ENCODE measurements around the gene CCT7.

CCT7 gene

DNA sequence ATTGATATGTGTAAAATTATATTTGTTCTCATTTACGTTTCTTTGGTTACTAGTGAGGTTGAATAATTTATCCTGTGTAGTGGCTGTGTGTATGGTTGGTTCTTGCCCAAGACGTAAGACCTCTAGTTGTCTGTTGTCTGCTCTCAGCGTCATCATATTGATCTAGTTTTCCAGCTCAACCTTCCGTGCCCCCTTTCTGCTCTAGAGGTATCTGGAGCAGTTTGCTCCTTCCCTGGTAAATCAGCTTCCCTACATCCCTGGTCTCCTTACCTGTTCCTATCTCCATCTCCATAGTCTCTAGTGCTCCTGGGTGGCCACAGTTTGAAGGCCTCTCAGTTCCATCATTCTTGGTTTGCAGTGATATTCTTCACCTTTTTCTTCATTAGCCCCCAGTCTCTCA, 18.9 kb upstream of the CCT7 start:
- TF ChIP-seq TEAD4 (IDR thresholded peaks at IDR 0.05) (no peak), ZBTB7A (IDR thresholded peaks at IDR 0.05; ENCODE audit: low read depth) (no peak), RAD21 (IDR thresholded peaks at IDR 0.05; ENCODE audit: low read depth) (no peak), CREB1 (IDR thresholded peaks at IDR 0.05; ENCODE audit: low read depth) (no peak), EGR1 (IDR thresholded peaks at IDR 0.05) (no peak), CEBPB (IDR thresholded peaks at IDR 0.05) (no peak), NFIC (IDR thresholded peaks at IDR 0.05) (no peak), TCF12 (IDR thresholded peaks at IDR 0.05; ENCODE audit: low read depth) (no peak), TAF1 (IDR thresholded peaks at IDR 0.05; ENCODE audit: low read depth) (no peak)
- TF ChIP-seq, protein P1, sequence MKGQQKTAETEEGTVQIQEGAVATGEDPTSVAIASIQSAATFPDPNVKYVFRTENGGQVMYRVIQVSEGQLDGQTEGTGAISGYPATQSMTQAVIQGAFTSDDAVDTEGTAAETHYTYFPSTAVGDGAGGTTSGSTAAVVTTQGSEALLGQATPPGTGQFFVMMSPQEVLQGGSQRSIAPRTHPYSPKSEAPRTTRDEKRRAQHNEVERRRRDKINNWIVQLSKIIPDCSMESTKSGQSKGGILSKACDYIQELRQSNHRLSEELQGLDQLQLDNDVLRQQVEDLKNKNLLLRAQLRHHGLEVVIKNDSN (IDR thresholded peaks at IDR 0.05) = no peak
- TF ChIP-seq, protein P2, sequence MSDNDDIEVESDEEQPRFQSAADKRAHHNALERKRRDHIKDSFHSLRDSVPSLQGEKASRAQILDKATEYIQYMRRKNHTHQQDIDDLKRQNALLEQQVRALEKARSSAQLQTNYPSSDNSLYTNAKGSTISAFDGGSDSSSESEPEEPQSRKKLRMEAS (IDR thresholded peaks at IDR 0.05) = no peak
- TF ChIP-seq, protein P3, sequence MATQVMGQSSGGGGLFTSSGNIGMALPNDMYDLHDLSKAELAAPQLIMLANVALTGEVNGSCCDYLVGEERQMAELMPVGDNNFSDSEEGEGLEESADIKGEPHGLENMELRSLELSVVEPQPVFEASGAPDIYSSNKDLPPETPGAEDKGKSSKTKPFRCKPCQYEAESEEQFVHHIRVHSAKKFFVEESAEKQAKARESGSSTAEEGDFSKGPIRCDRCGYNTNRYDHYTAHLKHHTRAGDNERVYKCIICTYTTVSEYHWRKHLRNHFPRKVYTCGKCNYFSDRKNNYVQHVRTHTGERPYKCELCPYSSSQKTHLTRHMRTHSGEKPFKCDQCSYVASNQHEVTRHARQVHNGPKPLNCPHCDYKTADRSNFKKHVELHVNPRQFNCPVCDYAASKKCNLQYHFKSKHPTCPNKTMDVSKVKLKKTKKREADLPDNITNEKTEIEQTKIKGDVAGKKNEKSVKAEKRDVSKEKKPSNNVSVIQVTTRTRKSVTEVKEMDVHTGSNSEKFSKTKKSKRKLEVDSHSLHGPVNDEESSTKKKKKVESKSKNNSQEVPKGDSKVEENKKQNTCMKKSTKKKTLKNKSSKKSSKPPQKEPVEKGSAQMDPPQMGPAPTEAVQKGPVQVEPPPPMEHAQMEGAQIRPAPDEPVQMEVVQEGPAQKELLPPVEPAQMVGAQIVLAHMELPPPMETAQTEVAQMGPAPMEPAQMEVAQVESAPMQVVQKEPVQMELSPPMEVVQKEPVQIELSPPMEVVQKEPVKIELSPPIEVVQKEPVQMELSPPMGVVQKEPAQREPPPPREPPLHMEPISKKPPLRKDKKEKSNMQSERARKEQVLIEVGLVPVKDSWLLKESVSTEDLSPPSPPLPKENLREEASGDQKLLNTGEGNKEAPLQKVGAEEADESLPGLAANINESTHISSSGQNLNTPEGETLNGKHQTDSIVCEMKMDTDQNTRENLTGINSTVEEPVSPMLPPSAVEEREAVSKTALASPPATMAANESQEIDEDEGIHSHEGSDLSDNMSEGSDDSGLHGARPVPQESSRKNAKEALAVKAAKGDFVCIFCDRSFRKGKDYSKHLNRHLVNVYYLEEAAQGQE (IDR thresholded peaks at IDR 0.05; ENCODE audit: low read depth) = no peak

DNA sequence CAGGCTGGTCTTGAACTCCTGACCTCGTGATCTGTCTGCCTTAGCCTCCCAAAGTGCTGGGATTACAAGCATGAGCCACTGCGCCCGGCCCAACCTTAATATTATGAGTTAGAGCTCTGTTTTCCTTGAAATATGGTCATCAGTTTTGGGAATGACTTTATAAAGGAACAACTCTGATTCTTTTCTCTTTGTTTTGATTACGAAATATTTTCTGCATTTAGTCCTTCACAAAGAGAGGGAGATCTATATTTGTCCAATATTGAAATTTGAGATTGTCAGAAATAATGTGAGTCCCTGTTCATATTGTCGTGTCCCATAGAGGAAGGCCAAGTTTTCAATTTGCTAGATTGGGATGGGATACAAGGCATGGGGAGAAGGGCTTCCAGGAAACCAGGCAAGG, 16.9 kb upstream of the CCT7 start:
- TF ChIP-seq RAD21 (IDR thresholded peaks at IDR 0.05; ENCODE audit: low read depth) = no peak
- no peak for TF ChIP-seq EGR1 (IDR thresholded peaks at IDR 0.05)
- TF ChIP-seq FOXM1 (IDR thresholded peaks at IDR 0.05; ENCODE audit: borderline replicate concordance, low read depth) = no peak
- TF ChIP-seq YY1 (IDR thresholded peaks at IDR 0.05; ENCODE audit: low read depth) = no peak
- no peak for TF ChIP-seq NFIC (IDR thresholded peaks at IDR 0.05)
- TF ChIP-seq, protein P1 (IDR thresholded peaks at IDR 0.05) = no peak
- no peak for TF ChIP-seq CEBPB (IDR thresholded peaks at IDR 0.05)
- TF ChIP-seq, protein P2 (IDR thresholded peaks at IDR 0.05) = no peak
- TF ChIP-seq TEAD4 (IDR thresholded peaks at IDR 0.05) = no peak
- TF ChIP-seq TAF1 (IDR thresholded peaks at IDR 0.05; ENCODE audit: low read depth) = no peak
- TF ChIP-seq, protein P3 (IDR thresholded peaks at IDR 0.05; ENCODE audit: low read depth) = no peak
- no peak for TF ChIP-seq ZBTB7A (IDR thresholded peaks at IDR 0.05; ENCODE audit: low read depth)
- TF ChIP-seq TCF12 (IDR thresholded peaks at IDR 0.05; ENCODE audit: low read depth) = no peak
- no peak for TF ChIP-seq EP300 (IDR thresholded peaks at IDR 0.05; ENCODE audit: borderline replicate concordance)
- no peak for TF ChIP-seq CREB1 (IDR thresholded peaks at IDR 0.05; ENCODE audit: low read depth)

- no peak for TF ChIP-seq TEAD4 (IDR thresholded peaks at IDR 0.05)
- TF ChIP-seq, protein P1 (IDR thresholded peaks at IDR 0.05) = no peak
- no peak for TF ChIP-seq TCF12 (IDR thresholded peaks at IDR 0.05; ENCODE audit: low read depth)
Observed at GRCh38 chr2:73217826-73218225, 16.3 kb upstream of the CCT7 start.

DNA sequence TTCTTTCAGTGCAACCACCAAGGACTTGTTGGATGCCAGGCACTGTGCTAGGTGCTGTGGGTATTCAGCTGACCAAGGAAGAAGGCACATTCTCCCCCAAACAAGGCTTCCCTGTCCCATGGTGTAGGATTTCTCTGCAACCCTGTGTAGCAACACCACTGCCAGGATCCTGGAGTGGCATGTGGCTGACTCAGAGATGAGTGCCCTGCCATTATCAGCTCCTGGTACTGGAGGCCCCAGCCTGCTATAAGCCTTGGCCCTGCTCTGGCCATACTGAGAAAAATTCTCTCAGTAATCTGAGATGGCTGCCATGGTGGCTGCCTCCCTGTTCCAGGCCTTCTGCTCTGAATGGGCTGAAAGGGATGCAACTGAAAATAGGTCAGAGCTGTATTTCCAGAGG, 15.8 kb upstream of the CCT7 start:
- TF ChIP-seq YY1 (IDR thresholded peaks at IDR 0.05; ENCODE audit: low read depth) (no peak), TCF12 (IDR thresholded peaks at IDR 0.05; ENCODE audit: low read depth) (no peak), CEBPB (IDR thresholded peaks at IDR 0.05) (no peak), EGR1 (IDR thresholded peaks at IDR 0.05) (no peak), RAD21 (IDR thresholded peaks at IDR 0.05; ENCODE audit: low read depth) (no peak), FOXM1 (IDR thresholded peaks at IDR 0.05; ENCODE audit: borderline replicate concordance, low read depth) (no peak), TEAD4 (IDR thresholded peaks at IDR 0.05) (no peak), NFIC (IDR thresholded peaks at IDR 0.05) (no peak), CREB1 (IDR thresholded peaks at IDR 0.05; ENCODE audit: low read depth) (no peak), EP300 (IDR thresholded peaks at IDR 0.05; ENCODE audit: borderline replicate concordance) (no peak)
- TF ChIP-seq, protein P1 (IDR thresholded peaks at IDR 0.05) = no peak

DNA sequence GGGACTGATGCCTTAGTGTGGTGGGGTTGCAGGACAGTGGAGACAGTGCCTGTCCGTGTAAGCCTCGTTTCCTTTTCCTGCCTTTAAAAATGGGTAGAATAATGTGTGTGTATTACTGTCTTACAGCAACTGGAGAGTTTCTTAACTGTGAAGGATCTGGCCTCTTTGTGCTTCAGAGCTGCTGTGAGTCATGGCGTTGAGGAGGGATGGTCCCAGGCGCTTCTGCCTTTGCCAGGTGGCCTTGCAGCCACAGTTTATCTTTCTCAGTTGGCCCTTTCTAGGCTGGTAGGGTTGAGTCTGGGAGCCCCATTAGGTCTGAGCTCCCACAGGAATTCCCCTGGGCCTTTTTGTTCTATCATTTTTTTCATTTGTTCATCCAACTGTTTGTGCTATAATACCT, 10.3 kb upstream of the CCT7 start:
- TF ChIP-seq EP300 (IDR thresholded peaks at IDR 0.05; ENCODE audit: borderline replicate concordance) (no peak), TEAD4 (IDR thresholded peaks at IDR 0.05) (no peak), FOXM1 (IDR thresholded peaks at IDR 0.05; ENCODE audit: borderline replicate concordance, low read depth) (no peak), TCF12 (IDR thresholded peaks at IDR 0.05; ENCODE audit: low read depth) (no peak), RAD21 (IDR thresholded peaks at IDR 0.05; ENCODE audit: low read depth) (no peak), TAF1 (IDR thresholded peaks at IDR 0.05; ENCODE audit: low read depth) (no peak), YY1 (IDR thresholded peaks at IDR 0.05; ENCODE audit: low read depth) (no peak), EGR1 (IDR thresholded peaks at IDR 0.05) (no peak), CEBPB (IDR thresholded peaks at IDR 0.05) (no peak), NFIC (IDR thresholded peaks at IDR 0.05) (no peak), ZBTB7A (IDR thresholded peaks at IDR 0.05; ENCODE audit: low read depth) (no peak), CREB1 (IDR thresholded peaks at IDR 0.05; ENCODE audit: low read depth) (no peak)
- TF ChIP-seq, protein P1 (IDR thresholded peaks at IDR 0.05) = no peak
- TF ChIP-seq, protein P2 (IDR thresholded peaks at IDR 0.05) = no peak
- TF ChIP-seq, protein P3 (IDR thresholded peaks at IDR 0.05; ENCODE audit: low read depth) = no peak

All from Ishikawa (cell line).